ENCODE data around the gene ATP6V1G1. TPM values are rescaled to one million over a fixed set of nuclear protein-coding genes. Genes with fewer than 3 reads are reported as not detected.

The ATP6V1G1 gene
- total RNA-seq, 1 donor from 2014 or later: 188 TPM

- peak overlapping the region; percentile 99 for H3K4me3 ChIP-seq (ENCODE audit: insufficient read depth, low read depth, low read length)
- FAIRE-seq: no peak
These were observed 1.3 kb downstream of the ATP6V1G1 start for GRCh38 chr9:114588651-114589526.

GRCh38 chr9:114590328-114590727, 2.8 kb downstream of the ATP6V1G1 start:
- no peaks in the 10 kb centered on the region for H3K27me3 Mint-ChIP-seq (ENCODE audit: low read depth, unreplicated experiment)
- H3K4me3 Mint-ChIP-seq (ENCODE audit: unreplicated experiment): peak overlapping the region; percentile 51
- peaks cover 65% of the 10 kb centered on the region for H4K20me1 ChIP-seq (ENCODE audit: insufficient read depth, low read length)
- FAIRE-seq (no peak), DNase-seq (ENCODE audit: low read depth) (no peak)
- H2AFZ ChIP-seq (ENCODE audit: low read depth, low read length): no peak overlapping the region
- no peaks in the 10 kb centered on the region for H3K9me3 ChIP-seq (ENCODE audit: insufficient read depth, low read depth, low read length)
- peaks cover 77% of the 10 kb centered on the region for H3K79me2 ChIP-seq (ENCODE audit: insufficient read depth, low read length)
- H3K27ac Mint-ChIP-seq (ENCODE audit: unreplicated experiment): peak overlapping the region; percentile 61
- H3K27me3 ChIP-seq (ENCODE audit: insufficient read depth, low read length): no peaks in the 10 kb centered on the region
- peaks cover 11% of the 10 kb centered on the region for H3K36me3 ChIP-seq (ENCODE audit: insufficient read depth, low read length)
- peaks cover 12% of the 10 kb centered on the region for H3K36me3 Mint-ChIP-seq (ENCODE audit: low read depth, unreplicated experiment)
- no peak overlapping the region for H3K4me3 ChIP-seq (ENCODE audit: insufficient read depth, low read depth, low read length)
- H3K4me1 ChIP-seq (ENCODE audit: insufficient read depth, low read length): peaks cover 27% of the 10 kb centered on the region
- H3K9me3 Mint-ChIP-seq (ENCODE audit: unreplicated experiment): no peaks in the 10 kb centered on the region
- peaks cover 35% of the 10 kb centered on the region for H3K4me1 Mint-ChIP-seq (ENCODE audit: low read depth, unreplicated experiment)
- H3K27ac ChIP-seq (ENCODE audit: low read depth, low read length): no peak overlapping the region
- TF ChIP-seq EZH2 (IDR thresholded peaks at IDR 0.05; ENCODE audit: insufficient read depth, low read length) (no peak), CTCF (IDR thresholded peaks at IDR 0.05; ENCODE audit: insufficient read depth, low read depth, low read length) (no peak)
- no peak overlapping the region for H3K4me2 ChIP-seq (ENCODE audit: low read length)
- H3K9ac ChIP-seq (ENCODE audit: low read length): no peak overlapping the region

More at GRCh38 chr9:114588651-114589526, 1.3 kb downstream of the ATP6V1G1 start:
- H3K27me3 Mint-ChIP-seq (ENCODE audit: low read depth, unreplicated experiment): no peaks in the 10 kb centered on the region
- H3K27ac Mint-ChIP-seq (ENCODE audit: unreplicated experiment): peak overlapping the region; percentile 99
- peaks cover 56% of the 10 kb centered on the region for H4K20me1 ChIP-seq (ENCODE audit: insufficient read depth, low read length)
- no peaks in the 10 kb centered on the region for H3K9me3 ChIP-seq (ENCODE audit: insufficient read depth, low read depth, low read length)
- DNase-seq (ENCODE audit: low read depth): peak; percentile 42
- H3K27ac ChIP-seq (ENCODE audit: low read depth, low read length): peak overlapping the region; percentile 97
- H3K4me1 ChIP-seq (ENCODE audit: insufficient read depth, low read length): peaks cover 27% of the 10 kb centered on the region
- H3K9me3 Mint-ChIP-seq (ENCODE audit: unreplicated experiment): no peaks in the 10 kb centered on the region
- no peaks in the 10 kb centered on the region for H3K27me3 ChIP-seq (ENCODE audit: insufficient read depth, low read length)
- H2AFZ ChIP-seq (ENCODE audit: low read depth, low read length): no peak overlapping the region
- peak overlapping the region; percentile 99 for H3K4me2 ChIP-seq (ENCODE audit: low read length)
- H3K36me3 Mint-ChIP-seq (ENCODE audit: low read depth, unreplicated experiment): peaks cover 6% of the 10 kb centered on the region
- H3K4me3 Mint-ChIP-seq (ENCODE audit: unreplicated experiment): peak overlapping the region; percentile 98
- TF ChIP-seq CTCF (IDR thresholded peaks at IDR 0.05; ENCODE audit: insufficient read depth, low read depth, low read length) (no peak), EZH2 (IDR thresholded peaks at IDR 0.05; ENCODE audit: insufficient read depth, low read length) (no peak)
- peaks cover 8% of the 10 kb centered on the region for H3K36me3 ChIP-seq (ENCODE audit: insufficient read depth, low read length)
- H3K79me2 ChIP-seq (ENCODE audit: insufficient read depth, low read length): peaks cover 63% of the 10 kb centered on the region
- H3K9ac ChIP-seq (ENCODE audit: low read length): peak overlapping the region; percentile 99
- H3K4me1 Mint-ChIP-seq (ENCODE audit: low read depth, unreplicated experiment): peaks cover 35% of the 10 kb centered on the region

Data from astrocyte (in vitro differentiated cells and primary cell).